GM10266 (cell line): ENCODE data around the gene UNK.

Source experiments
- DNase-seq: peaks from one replicate; pipeline ENCODE4 v3.0.0; 2012; ENCODE audit errors: extremely low spot score
- TF ChIP-seq, protein P1 (sequence below): IDR thresholded peaks from 2 replicates; pipeline ENCODE4 v1.5.1; 2012; ENCODE audit warnings: mild to moderate bottlenecking, low read depth; ENCODE audit not compliant: control insufficient read depth, insufficient read depth; ENCODE audit errors: missing control alignments

UNK gene

GRCh38 chr17:75825748-75826370 is 41.3 kb downstream of the UNK start:
- DNase-seq = no peak
- TF ChIP-seq, protein P1, sequence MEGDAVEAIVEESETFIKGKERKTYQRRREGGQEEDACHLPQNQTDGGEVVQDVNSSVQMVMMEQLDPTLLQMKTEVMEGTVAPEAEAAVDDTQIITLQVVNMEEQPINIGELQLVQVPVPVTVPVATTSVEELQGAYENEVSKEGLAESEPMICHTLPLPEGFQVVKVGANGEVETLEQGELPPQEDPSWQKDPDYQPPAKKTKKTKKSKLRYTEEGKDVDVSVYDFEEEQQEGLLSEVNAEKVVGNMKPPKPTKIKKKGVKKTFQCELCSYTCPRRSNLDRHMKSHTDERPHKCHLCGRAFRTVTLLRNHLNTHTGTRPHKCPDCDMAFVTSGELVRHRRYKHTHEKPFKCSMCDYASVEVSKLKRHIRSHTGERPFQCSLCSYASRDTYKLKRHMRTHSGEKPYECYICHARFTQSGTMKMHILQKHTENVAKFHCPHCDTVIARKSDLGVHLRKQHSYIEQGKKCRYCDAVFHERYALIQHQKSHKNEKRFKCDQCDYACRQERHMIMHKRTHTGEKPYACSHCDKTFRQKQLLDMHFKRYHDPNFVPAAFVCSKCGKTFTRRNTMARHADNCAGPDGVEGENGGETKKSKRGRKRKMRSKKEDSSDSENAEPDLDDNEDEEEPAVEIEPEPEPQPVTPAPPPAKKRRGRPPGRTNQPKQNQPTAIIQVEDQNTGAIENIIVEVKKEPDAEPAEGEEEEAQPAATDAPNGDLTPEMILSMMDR = no peak

- peak; percentile 32 for DNase-seq
- TF ChIP-seq, protein P1 = no peak
Observed at GRCh38 chr17:75826561-75827307, 42.1 kb downstream of the UNK start.

- peak; percentile 84 for DNase-seq
- TF ChIP-seq, protein P1 = peak; percentile 65
Observed at GRCh38 chr17:75827308-75828075, 42.9 kb downstream of the UNK start.

DNA sequence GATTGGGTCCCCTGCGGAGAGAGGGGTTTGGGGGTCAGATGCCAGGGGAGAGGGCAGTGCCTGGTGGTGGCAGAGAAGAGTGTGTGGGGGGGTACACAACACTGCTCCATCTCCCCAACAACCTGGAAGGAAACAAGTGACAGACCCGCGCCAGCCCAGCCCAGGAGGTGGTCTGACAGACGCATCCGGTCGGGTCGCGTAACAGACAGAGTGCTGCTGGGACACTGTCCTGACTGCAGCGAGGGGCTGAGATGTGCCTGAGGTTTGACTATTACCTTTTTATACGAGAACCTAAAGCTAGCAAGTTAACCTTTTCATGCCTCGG is 43.4 kb downstream of the UNK start:
- TF ChIP-seq, protein P1 = no peak
- peak; percentile 25 for DNase-seq

DNA sequence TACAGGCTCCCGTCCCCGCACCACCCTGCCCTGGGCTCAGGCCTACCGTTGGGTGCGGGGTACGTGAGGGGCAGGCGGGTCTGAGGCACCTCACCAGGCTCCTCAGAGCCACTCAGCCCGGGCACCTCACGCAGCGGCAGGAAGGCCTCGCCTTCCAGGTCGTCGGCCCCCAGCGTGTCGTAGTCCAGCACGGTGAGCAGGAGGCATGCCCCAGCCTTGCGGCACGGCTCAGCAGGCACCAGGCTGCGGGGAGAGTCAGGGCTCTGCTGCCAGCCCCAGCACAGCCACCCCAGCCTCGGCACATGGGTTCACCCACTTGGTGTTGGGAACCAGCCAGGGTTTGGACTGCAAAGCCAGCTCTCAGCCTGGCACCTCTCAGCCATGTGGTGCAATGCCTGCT is 44.1 kb downstream of the UNK start:
- DNase-seq = peak; percentile 25

DNA sequence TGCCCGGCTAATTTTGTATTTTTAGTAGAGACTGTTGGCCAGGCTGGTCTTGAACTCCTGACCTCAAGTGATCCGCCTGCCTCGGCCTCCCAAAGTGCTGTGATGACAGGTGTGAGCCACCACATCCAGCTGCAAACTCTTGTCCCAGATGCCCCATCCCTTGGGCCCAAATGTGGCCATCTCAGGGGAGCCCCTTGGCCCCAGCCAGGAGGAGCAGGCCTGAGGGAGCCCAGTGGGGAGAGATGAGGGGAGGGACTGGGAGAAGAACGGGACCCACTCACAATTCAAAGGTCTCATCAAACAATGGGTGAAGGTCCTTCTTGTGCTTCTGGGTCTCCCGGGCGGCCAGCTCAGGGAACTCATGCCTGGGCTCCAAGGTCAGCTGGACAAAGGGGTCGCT is 45.1 kb downstream of the UNK start:
- peak; percentile 20 for DNase-seq
- TF ChIP-seq, protein P1 = no peak

More for the DNA sequence above, 44.1 kb downstream of the UNK start:
- TF ChIP-seq, protein P1 = no peak
